Prostate gland (tissue), 2 donors: ENCODE results near the gene CAMK2N2. TPM values are rescaled to one million over a fixed set of nuclear protein-coding genes. Genes with fewer than 3 reads are reported as not detected.
A peak's percentile ranks its signal among the peaks of the same experiment; 100 is the strongest.

Source experiments
- DNase-seq: peaks from one replicate; pipeline ENCODE4 v3.0.0-alpha.2; 2019; ENCODE audit warnings: low spot score
- H3K27ac ChIP-seq, 2 donors: fragments of 200-600 bp; sonication (generic); 2 replicates each; pipeline ENCODE4 v1.5.1; 2017 to 2019
- H3K27me3 ChIP-seq: fragments of 200-600 bp; sonication (generic); replicated peaks from 2 replicates; pipeline ENCODE4 v1.5.1; 2019; ENCODE audit not compliant: insufficient read depth
- H3K36me3 ChIP-seq, 2 donors: fragments of 200-600 bp; sonication (generic); 1 replicate in 1 of 2; 2 replicates in 1 of 2; pipeline versions ENCODE4 v1.5.1 to v1.8.1; 2017 to 2019
- H3K4me1 ChIP-seq: fragments of 200-600 bp; sonication (generic); replicated peaks from 2 replicates; pipeline ENCODE4 v1.5.1; 2019
- H3K4me3 ChIP-seq, 2 donors: fragments of 200-600 bp; sonication (generic); 2 replicates each; pipeline ENCODE4 v1.5.1; 2017 to 2019
- H3K9me3 ChIP-seq: fragments of 200-600 bp; sonication (generic); 2 replicates; pipeline ENCODE4 v1.5.1; 2017
- CTCF ChIP-seq, 4 experiments: fragments of 200-600 bp in 2 of 4; fragments of 450-650 bp in 2 of 4; sonication (generic) in 2 of 4; IDR thresholded peaks; 1 replicate in 3 of 4; 2 replicates in 1 of 4; pipeline ENCODE4 v1.5.1; 2016 to 2019; ENCODE audit warnings: antibody characterized with exemption in 4 of 4, mild to moderate bottlenecking in 2 of 4, moderate library complexity in 2 of 4
- POLR2A ChIP-seq: fragments of 450-650 bp; IDR thresholded peaks from one replicate; pipeline ENCODE4 v1.6.1; 2016; ENCODE audit warnings: antibody characterized with exemption, mild to moderate bottlenecking
- POLR2AphosphoS5 ChIP-seq: sonication (generic); formaldehyde crosslinking; IDR thresholded peaks from one replicate; pipeline ENCODE4 v1.6.1; 2017; ENCODE audit warnings: antibody characterized with exemption
- WGBS: methylation state at CpG from one replicate; pipeline ENCODE4 v1.1.5; 2018; 5-methylcytosine and 5-hydroxymethylcytosine counted together
- intact Hi-C: fragments of 100-400 bp; cut with DNase I; formaldehyde crosslinking; loops from one replicate; pipeline ENCODE4 v1.14.2; 2022
- total RNA-seq, 2 donors: library from RNA; depleted of rRNA; stranded (reverse); fragments of >200 nt; gene quantifications; one replicate each; pipeline ENCODE4 v1.1.0, GENCODE V29; 2016

CAMK2N2 gene
- total RNA-seq, 2 donors from 2014 or later, result 0.82 TPM; not detected in 1

GRCh38 chr3:184261854-184262763 lies 756 bp upstream of the CAMK2N2 start:
- WGBS, result under 1% methylated on average over 58 of the region's 66 CpGs
- DNase-seq, result no peak
- H3K9me3 ChIP-seq, result no peaks in the 10 kb centered on the region
- no peak overlapping the region for H3K27ac ChIP-seq
- H3K36me3 ChIP-seq, result no peaks in the 10 kb centered on the region
- peak overlapping the region; percentile 32 to 44 for H3K4me3 ChIP-seq
- TF ChIP-seq POLR2A (no peak), POLR2AphosphoS5 (no peak), CTCF (IDR thresholded peaks at IDR 0.05) (no peak)
- intact Hi-C loops, result no loop called here
- H3K27me3 ChIP-seq, result peaks cover 4% of the 10 kb centered on the region
- H3K4me1 ChIP-seq, result peaks cover 4% of the 10 kb centered on the region

- DNase-seq, result no peak
- 2% methylated on average over 44 of the region's 49 CpGs for WGBS
- Histone ChIP-seq H3K4me3 (peak overlapping the region; percentile 32 to 44), H3K9me3 (no peaks in the 10 kb centered on the region), H3K36me3 (no peaks in the 10 kb centered on the region), H3K27ac (no peak overlapping the region), H3K4me1 (peaks cover 4% of the 10 kb centered on the region), H3K27me3 (peaks cover 4% of the 10 kb centered on the region)
- no peak for TF ChIP-seq POLR2A
- TF ChIP-seq POLR2AphosphoS5, result no peak
- TF ChIP-seq CTCF (IDR thresholded peaks at IDR 0.05), result no peak
- intact Hi-C loops, result no loop called here
Measured at GRCh38 chr3:184260724-184261269, 556 bp downstream of the CAMK2N2 start.

- DNase-seq, result no peak
- peaks cover 4% of the 10 kb centered on the region for H3K27me3 ChIP-seq
- no peak for TF ChIP-seq CTCF (IDR thresholded peaks at IDR 0.05)
- no peak for TF ChIP-seq POLR2AphosphoS5
- TF ChIP-seq POLR2A, result no peak
Measured at GRCh38 chr3:184259878-184260723, 1.3 kb downstream of the CAMK2N2 start.

GRCh38 chr3:184259396-184259877 lies 1.9 kb downstream of the CAMK2N2 start:
- 12% methylated on average over 23 of the region's 28 CpGs for WGBS
- Histone ChIP-seq H3K36me3 (no peaks in the 10 kb centered on the region), H3K27ac (no peak overlapping the region), H3K4me3 (peak overlapping the region in 1 of 2 donors; percentile 12), H3K4me1 (peaks cover 4% of the 10 kb centered on the region), H3K9me3 (no peaks in the 10 kb centered on the region), H3K27me3 (peaks cover 4% of the 10 kb centered on the region)
- no peak for DNase-seq
- intact Hi-C loops, result loop anchor here (10.0 kb wide), 1 partner anchor 245 kb away; the partner anchor contains the start of gene ABCC5
- TF ChIP-seq POLR2A (no peak), POLR2AphosphoS5 (no peak), CTCF (IDR thresholded peaks at IDR 0.05) (no peak)

More at GRCh38 chr3:184259878-184260723, 1.3 kb downstream of the CAMK2N2 start:
- intact Hi-C loops, result loop anchor here (10.0 kb wide), 1 partner anchor 245 kb away; the partner anchor contains the start of gene ABCC5
- Histone ChIP-seq H3K27ac (no peak overlapping the region), H3K9me3 (no peaks in the 10 kb centered on the region), H3K4me1 (peaks cover 4% of the 10 kb centered on the region), H3K4me3 (peak overlapping the region; percentile 6 to 44), H3K36me3 (no peaks in the 10 kb centered on the region)
- WGBS, result under 1% methylated on average over 60 of the region's 91 CpGs
